ENCODE results near the gene SYT2. TPM values are rescaled to one million over a fixed set of nuclear protein-coding genes. Genes with fewer than 3 reads are reported as not detected.

The SYT2 gene
- polyA plus RNA-seq, 2 donors: 0.01 to 0.04 TPM

Other genes with a start within 250 kb of the SYT2 start
- gene KDM5B, start 98.0 kb upstream of the SYT2 start, polyA plus RNA-seq: 10 to 100 TPM; 18.1 to 20.9 TPM
- gene PCAT6, start 100.5 kb upstream of the SYT2 start, polyA plus RNA-seq: 1 to 10 TPM; 4.1 to 8.9 TPM
- 10 to 100 TPM in 1 of 2 donors, 1 to 10 TPM in 1; 8.1 to 11.0 TPM for gene RABIF, start 178.7 kb upstream of the SYT2 start, polyA plus RNA-seq
- gene KLHL12, start 216.8 kb upstream of the SYT2 start, polyA plus RNA-seq: 10 to 100 TPM; 10.7 to 11.5 TPM
- 10 to 100 TPM; 96.2 to 98.4 TPM for gene ADIPOR1, start 247.9 kb upstream of the SYT2 start, polyA plus RNA-seq